ENCODE data around the gene PEX1.

DNA sequence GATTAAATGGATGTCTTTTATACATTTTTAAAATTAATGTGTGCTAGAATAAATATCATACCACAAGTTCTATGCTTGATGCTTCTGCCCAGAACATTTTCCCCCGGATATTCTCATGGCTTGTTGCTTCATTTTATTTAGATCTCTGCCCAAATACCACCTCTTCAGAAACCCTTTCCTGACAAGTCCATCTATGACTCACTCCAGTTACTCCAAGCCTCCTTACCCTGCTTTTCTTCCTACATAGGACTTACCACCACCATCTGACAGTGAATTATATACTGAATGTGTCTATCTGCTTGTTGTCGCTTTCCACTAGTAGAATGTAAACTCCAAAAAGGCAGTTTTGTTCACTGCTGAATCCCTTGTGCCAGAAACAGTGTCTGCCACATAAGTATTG, 31.4 kb downstream of the PEX1 start:
- TF ChIP-seq, protein P1, sequence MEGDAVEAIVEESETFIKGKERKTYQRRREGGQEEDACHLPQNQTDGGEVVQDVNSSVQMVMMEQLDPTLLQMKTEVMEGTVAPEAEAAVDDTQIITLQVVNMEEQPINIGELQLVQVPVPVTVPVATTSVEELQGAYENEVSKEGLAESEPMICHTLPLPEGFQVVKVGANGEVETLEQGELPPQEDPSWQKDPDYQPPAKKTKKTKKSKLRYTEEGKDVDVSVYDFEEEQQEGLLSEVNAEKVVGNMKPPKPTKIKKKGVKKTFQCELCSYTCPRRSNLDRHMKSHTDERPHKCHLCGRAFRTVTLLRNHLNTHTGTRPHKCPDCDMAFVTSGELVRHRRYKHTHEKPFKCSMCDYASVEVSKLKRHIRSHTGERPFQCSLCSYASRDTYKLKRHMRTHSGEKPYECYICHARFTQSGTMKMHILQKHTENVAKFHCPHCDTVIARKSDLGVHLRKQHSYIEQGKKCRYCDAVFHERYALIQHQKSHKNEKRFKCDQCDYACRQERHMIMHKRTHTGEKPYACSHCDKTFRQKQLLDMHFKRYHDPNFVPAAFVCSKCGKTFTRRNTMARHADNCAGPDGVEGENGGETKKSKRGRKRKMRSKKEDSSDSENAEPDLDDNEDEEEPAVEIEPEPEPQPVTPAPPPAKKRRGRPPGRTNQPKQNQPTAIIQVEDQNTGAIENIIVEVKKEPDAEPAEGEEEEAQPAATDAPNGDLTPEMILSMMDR (conservative IDR thresholded peaks at IDR 0.05), result no peak
- TF ChIP-seq EZH2 (IDR thresholded peaks at IDR 0.05; ENCODE audit: low read depth), result no peak
